ENCODE results near the gene HLA-DPB1. TPM values are rescaled to one million over a fixed set of nuclear protein-coding genes. Genes with fewer than 3 reads are reported as not detected.

The HLA-DPB1 gene
- total RNA-seq, 2 experiments from 2014 or later: 29.0 to 31.7 TPM

DNA sequence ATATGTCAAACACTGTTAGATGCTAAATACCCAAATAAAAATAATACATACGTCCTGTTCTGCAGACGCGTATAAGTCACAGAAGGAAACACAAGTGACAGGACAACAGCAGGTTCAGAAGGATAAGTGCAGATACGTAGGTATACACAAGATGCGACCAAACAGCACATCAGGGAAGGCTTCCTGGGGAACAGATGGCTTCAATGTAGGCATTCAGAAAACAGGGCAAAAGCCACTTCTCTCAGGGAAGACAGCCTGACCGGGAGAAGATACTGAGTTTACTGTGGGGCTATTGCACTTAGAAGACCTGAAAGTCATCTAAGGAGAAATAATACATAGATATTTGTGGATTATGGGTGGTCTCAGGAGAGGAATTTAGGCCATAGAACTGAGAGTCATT lies 4.2 kb upstream of the HLA-DPB1 start:
- H3K27ac ChIP-seq (ENCODE audit: low read depth in 1 of 2, low read length in 2 of 2): no peak overlapping the region
- Mint-ChIP-seq H3K9me3 (peaks cover 7% of the 10 kb centered on the region), H3K36me3 (ENCODE audit: low read depth) (peaks cover 30% of the 10 kb centered on the region), H3K4me3 (peak overlapping the region; percentile 90), H3K27me3 (no peaks in the 10 kb centered on the region), H3K4me1 (ENCODE audit: low read depth) (peaks cover 43% of the 10 kb centered on the region), H3K27ac (peak overlapping the region; percentile 1)
- no peak for DNase-seq
- TF ChIP-seq, protein P1, sequence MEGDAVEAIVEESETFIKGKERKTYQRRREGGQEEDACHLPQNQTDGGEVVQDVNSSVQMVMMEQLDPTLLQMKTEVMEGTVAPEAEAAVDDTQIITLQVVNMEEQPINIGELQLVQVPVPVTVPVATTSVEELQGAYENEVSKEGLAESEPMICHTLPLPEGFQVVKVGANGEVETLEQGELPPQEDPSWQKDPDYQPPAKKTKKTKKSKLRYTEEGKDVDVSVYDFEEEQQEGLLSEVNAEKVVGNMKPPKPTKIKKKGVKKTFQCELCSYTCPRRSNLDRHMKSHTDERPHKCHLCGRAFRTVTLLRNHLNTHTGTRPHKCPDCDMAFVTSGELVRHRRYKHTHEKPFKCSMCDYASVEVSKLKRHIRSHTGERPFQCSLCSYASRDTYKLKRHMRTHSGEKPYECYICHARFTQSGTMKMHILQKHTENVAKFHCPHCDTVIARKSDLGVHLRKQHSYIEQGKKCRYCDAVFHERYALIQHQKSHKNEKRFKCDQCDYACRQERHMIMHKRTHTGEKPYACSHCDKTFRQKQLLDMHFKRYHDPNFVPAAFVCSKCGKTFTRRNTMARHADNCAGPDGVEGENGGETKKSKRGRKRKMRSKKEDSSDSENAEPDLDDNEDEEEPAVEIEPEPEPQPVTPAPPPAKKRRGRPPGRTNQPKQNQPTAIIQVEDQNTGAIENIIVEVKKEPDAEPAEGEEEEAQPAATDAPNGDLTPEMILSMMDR (IDR thresholded peaks at IDR 0.05): no peak
- CTCF ChIA-PET: no interaction called here
- H3K4me3 ChIP-seq (ENCODE audit: low read length): peak overlapping the region; percentile 61
- intact Hi-C loops (cut with DNase I, micrococcal nuclease): no loop called here
- H3K4me1 ChIP-seq (ENCODE audit: insufficient read depth, low read length): peaks cover 28% of the 10 kb centered on the region
- ATAC-seq (ENCODE audit: poor library complexity): no peak
- POLR2A ChIA-PET: no interaction called here
- peaks cover 12% of the 10 kb centered on the region for H3K36me3 ChIP-seq (ENCODE audit: insufficient read depth, low read length)
- H3K27me3 ChIP-seq (ENCODE audit: control insufficient read depth in 1 of 2, insufficient read depth in 2 of 2, low read length in 2 of 2): no peaks in the 10 kb centered on the region
- H3K9me3 ChIP-seq (ENCODE audit: control insufficient read depth in 1 of 2, insufficient read depth in 1 of 2, low read length in 2 of 2): no peaks in the 10 kb centered on the region

DNA sequence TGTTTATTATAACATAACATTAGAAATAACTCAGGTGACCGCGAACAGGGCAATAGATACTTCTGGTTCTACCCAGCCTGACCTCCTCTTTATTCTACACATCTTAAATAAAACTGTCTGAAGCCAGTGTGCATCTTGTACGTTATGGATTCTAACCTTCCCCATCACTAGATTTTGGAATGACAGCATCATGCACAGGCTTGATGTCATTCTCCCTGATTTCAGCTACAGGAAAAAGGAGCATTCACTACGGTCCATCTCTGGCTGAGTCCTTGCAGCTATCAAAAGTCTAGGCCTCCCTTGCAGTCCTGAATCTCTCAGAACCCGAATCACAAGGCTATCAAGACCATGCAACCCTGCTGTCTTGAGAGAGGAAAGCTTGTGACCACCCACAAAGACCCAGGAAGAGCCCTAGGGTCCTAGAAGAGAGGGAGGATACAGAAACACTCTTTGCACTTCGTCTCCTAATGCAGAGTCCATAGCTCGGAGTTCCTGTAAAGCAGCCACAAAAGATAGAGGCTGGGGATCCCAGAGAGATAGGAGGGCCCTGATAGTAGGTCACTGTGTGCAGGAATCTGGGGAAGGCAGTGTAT lies 3.2 kb upstream of the HLA-DPB1 start:
- TF ChIP-seq, protein P1 (IDR thresholded peaks at IDR 0.05): no peak
- ATAC-seq (ENCODE audit: poor library complexity): no peak
- DNase-seq: no peak
- Mint-ChIP-seq H3K4me3 (peak overlapping the region; percentile 90), H3K36me3 (ENCODE audit: low read depth) (peaks cover 20% of the 10 kb centered on the region), H3K27ac (peak overlapping the region; percentile 1), H3K9me3 (peaks cover 3% of the 10 kb centered on the region), H3K27me3 (peaks cover 2% of the 10 kb centered on the region), H3K4me1 (ENCODE audit: low read depth) (peaks cover 51% of the 10 kb centered on the region)
- no peak overlapping the region for H3K27ac ChIP-seq (ENCODE audit: low read depth in 1 of 2, low read length in 2 of 2)
- peak overlapping the region; percentile 61 for H3K4me3 ChIP-seq (ENCODE audit: low read length)
- peaks cover 12% of the 10 kb centered on the region for H3K36me3 ChIP-seq (ENCODE audit: insufficient read depth, low read length)
- ChIA-PET CTCF (interaction anchor here (1.7 kb wide), 1 partner anchor 175 kb away, joined by 4 read pairs; no protein-coding TSS in a partner anchor), POLR2A (interaction anchor here (1.2 to 2.4 kb wide), 4 partner anchors 44 to 228 kb away, joined by 3 to 12 read pairs (median 4); no protein-coding TSS in a partner anchor)
- intact Hi-C loops (cut with DNase I, micrococcal nuclease): no loop called here
- no peaks in the 10 kb centered on the region for H3K27me3 ChIP-seq (ENCODE audit: control insufficient read depth in 1 of 2, insufficient read depth in 2 of 2, low read length in 2 of 2)
- peaks cover 30% of the 10 kb centered on the region for H3K4me1 ChIP-seq (ENCODE audit: insufficient read depth, low read length)
- no peaks in the 10 kb centered on the region for H3K9me3 ChIP-seq (ENCODE audit: control insufficient read depth in 1 of 2, insufficient read depth in 1 of 2, low read length in 2 of 2)

DNA sequence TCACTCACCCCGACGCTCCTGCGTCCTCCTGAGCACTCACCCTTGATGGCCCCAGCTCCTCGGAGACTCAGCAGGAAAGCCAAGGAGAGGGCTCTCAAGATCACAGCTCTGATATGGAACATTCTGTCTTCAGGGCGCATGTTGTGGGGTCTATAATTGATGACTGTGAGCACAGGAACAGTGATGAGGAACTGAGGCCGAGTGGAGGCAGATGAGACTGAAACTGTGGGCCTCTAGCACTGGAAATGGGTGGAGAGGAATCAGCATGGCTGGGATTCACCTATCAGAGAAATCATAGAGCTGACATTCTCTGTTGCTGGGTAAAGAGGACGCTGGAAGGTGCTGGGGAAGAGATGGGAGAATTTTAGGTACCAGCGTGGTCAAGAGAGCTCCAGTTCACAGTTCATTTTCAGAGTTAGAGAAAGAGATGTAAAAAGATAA lies 2.3 kb upstream of the HLA-DPB1 start, which contains the start of gene HLA-DPA1:
Gene HLA-DPA1, minus strand, starts transcription at position 219 of the 441 bp plus-strand sequence.
- H3K4me3 Mint-ChIP-seq: peak within 1 kb of the TSS; percentile 90
- peaks cover 53% of the 10 kb centered on the region for H3K4me1 Mint-ChIP-seq (ENCODE audit: low read depth)
- intact Hi-C loops (cut with DNase I, micrococcal nuclease): no loop called here

More for the DNA sequence above, 2.3 kb upstream of the HLA-DPB1 start, which contains the start of gene HLA-DPA1:
- H3K27me3 ChIP-seq (ENCODE audit: control insufficient read depth in 1 of 2, insufficient read depth in 2 of 2, low read length in 2 of 2): no peaks in the 10 kb centered on the region
- no peaks in the 10 kb centered on the region for H3K9me3 Mint-ChIP-seq
- no peak within 1 kb of the TSS for H3K27ac ChIP-seq (ENCODE audit: low read depth in 1 of 2, low read length in 2 of 2)
- POLR2A ChIA-PET: interaction anchor here (0.7 to 2.4 kb wide), 5 partner anchors 45 to 344 kb away, joined by 3 to 12 read pairs (median 4); partner anchors contain the start of gene CUTA
- H3K36me3 Mint-ChIP-seq (ENCODE audit: low read depth): peaks cover 11% of the 10 kb centered on the region
- ATAC-seq (ENCODE audit: poor library complexity) (peak; percentile 73), DNase-seq (peak in 7 of 14 experiments; percentile 10 to 79 (median 48))
- CTCF ChIA-PET: interaction anchor here (1.7 kb wide), 1 partner anchor 175 kb away, joined by 4 read pairs; no protein-coding TSS in a partner anchor
- no peaks in the 10 kb centered on the region for H3K9me3 ChIP-seq (ENCODE audit: control insufficient read depth in 1 of 2, insufficient read depth in 1 of 2, low read length in 2 of 2)
- TF ChIP-seq, protein P1 (IDR thresholded peaks at IDR 0.05): no peak
- H3K4me3 ChIP-seq (ENCODE audit: low read length): peak within 1 kb of the TSS; percentile 61
- peak within 1 kb of the TSS; percentile 71 for H3K27ac Mint-ChIP-seq
- peaks cover 39% of the 10 kb centered on the region for H3K4me1 ChIP-seq (ENCODE audit: insufficient read depth, low read length)
- H3K27me3 Mint-ChIP-seq: peaks cover 4% of the 10 kb centered on the region
- H3K36me3 ChIP-seq (ENCODE audit: insufficient read depth, low read length): peaks cover 11% of the 10 kb centered on the region

Measured in CD4-positive, alpha-beta T cell (primary cell).